GM18951 (cell line): ENCODE data around the gene PLGRKT.
"Not testable (repeated sequence)": the region's sequence is repeated elsewhere in the genome, so short reads cannot be mapped to it uniquely, and the experiment has no call there.

Experiments used
- POLR2A ChIP-seq: IDR thresholded peaks from 4 replicates; pipeline ENCODE4 v1.6.1; 2011; ENCODE audit warnings: mild to moderate bottlenecking; ENCODE audit not compliant: insufficient read length, insufficient read depth; ENCODE audit errors: extremely low read depth
- in situ Hi-C: fragments of 300-500 bp; cut with MboI; formaldehyde crosslinking; loops from one replicate; pipeline ENCODE4 v1.12.0; 2022; ENCODE audit warnings: low sequenced_read_pairs, mixed read lengths, inconsistent platforms; ENCODE audit not compliant: unreplicated experiment

The PLGRKT gene

DNA sequence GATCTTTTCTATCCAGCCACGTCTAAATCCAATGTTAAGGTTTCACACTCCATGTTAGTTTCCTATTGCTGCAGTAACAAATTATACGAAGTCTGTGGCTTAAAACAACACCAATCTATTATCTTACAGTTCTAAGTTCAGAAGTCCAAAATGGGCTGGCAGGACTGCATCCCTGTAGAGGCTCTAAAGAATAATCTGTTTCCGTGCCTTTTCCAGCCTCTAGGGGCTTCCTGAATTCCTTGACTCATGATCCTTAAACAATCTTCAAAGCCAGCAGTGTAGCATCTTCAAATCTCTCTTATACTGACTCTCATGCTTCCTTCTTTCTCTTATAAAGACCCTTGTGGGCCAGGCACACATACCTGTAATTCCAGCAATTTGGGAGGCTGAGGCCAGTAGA, 6.8 kb downstream of the PLGRKT start:
- in situ Hi-C loops = loop anchor here (10.0 kb wide), 1 partner anchor 356 kb away; no protein-coding TSS in a partner anchor
- TF ChIP-seq POLR2A = no peak

DNA sequence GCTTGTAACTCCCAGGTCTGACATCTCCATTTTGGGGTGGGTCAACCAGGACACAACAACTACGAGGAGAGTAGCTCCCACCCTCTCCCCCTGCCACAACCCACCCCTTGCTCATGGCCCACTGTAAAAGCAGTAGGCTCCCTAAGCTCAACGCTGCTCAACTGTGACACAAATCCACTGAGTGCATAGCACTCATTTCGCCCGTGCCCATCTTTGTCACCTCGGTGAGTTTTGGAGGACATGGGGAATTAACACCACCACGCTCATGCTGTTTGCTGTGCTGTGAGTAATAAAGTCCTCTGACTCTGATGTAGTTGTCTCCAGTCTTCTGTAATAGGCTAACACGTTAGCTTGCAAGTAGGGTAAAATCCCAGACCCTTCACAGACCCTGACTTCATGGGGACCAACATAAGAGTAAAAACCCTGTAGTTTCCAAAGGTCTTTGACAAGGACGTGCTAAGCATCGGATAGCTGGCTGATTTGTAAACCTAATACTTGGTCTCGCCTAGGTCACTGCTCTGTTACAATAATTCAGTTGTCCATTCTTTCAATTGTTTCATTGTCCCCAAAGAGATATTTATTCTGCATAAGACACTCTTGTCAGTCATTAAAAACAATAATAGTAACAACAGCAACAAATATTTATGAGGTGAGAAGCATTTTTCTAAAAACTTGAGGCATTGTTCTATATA, 7.7 kb downstream of the PLGRKT start:
- no peak for TF ChIP-seq POLR2A
- in situ Hi-C loops = loop anchor here (10.0 kb wide), 1 partner anchor 355 kb away; no protein-coding TSS in a partner anchor

DNA sequence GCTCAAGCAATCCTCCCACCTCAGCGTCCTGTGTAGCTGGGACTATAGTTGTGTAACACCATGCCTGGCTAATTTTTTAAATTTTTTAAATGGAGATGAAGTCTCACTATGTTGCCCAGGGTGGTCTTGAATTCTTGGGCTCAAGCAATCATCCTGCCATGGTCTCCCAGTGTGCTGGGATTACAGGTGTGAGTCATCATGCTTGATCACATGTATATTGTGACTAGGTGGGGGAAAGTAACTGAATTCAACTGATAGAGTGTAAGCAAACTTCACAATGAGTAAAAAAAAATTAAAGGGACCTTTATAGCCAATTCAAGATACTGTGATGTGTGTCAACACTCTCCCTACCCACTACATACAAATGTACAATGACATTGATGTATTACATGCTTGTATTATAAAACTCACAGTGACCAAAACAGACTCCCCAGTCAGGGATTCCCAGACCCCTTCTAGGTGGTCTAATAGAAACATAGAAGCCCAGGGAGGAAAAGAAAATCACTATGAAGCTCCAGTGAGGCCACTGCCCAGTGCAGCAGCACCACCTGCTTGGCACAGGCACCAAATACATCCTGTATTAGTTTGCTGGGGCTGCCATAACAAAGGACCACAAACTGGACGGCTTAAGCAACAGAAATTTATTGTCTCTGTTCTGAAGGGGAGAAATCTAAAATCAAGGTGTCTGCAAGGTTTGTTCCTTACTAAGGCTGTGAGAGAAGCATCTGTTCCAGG, 8.8 kb downstream of the PLGRKT start:
- TF ChIP-seq POLR2A = no peak
- in situ Hi-C loops = no loop called here

DNA sequence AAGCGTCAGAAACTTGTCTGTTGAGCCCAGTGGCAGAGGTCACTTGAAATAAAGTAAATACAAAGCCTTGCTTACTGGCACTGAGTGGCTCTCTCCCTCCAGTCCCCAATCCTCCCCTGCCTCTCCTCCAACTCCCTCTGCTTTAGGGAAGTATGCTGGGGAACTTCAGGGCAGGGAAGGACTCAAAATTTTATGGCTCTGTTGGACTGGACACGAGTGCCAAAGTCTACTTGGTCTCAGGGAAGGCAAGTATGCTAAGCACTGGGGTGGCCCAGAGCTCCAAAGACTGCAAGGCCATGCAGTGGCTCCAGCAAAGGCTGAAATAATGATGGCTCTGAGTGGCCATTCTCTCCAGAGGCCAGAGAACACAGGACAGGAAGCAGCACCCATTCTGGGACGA, 9.6 kb downstream of the PLGRKT start:
- TF ChIP-seq POLR2A = no peak
- in situ Hi-C loops = no loop called here

DNA sequence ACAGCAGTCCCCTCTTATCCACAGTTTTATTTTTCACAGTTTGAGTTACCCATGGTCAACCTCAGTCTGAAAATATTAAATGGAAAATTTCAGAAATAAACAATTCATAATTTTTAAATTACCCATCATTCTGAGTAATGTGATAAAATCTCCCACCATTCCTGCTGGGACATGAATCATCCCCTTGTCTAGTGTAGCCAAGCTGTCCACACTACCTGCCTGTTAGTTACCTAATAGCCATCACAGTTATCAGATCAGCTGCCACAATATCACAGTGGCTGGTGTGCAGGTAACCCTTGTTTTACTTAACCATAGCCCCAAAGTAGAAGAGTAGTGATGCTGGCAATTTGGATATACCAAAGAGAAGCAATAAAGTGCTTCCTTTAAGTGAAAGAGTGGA, 10.7 kb downstream of the PLGRKT start:
- in situ Hi-C loops = no loop called here
- TF ChIP-seq POLR2A = no peak

DNA sequence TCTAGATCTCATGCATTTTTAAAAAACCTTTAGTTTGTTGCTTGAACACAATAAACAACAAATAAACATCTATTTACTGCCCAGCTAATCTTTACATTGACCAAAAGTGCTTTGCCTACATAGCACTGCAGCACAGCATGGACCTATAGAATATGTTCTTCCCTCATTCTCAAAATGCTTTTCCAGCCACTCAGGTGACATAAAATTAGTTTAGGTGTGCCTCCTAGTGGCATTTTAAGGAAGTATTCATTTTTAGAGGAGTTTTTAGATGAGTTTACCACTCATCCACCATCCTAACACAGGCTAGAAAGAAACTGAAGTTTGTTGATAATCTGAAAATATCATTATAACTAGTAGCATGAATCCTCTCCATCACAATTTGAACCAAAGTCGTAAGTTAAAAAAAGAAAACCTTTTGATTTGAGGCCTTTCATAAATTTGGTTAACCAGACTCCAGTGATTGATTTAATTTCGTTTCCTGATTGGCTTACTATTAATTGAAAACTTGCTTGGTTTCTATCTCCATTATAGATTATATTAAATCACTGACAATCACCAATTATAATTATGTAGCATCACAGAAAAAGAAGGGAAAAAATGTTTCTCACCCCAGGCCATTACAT, 12.6 kb downstream of the PLGRKT start:
- in situ Hi-C loops = no loop called here
- no peak for TF ChIP-seq POLR2A

DNA sequence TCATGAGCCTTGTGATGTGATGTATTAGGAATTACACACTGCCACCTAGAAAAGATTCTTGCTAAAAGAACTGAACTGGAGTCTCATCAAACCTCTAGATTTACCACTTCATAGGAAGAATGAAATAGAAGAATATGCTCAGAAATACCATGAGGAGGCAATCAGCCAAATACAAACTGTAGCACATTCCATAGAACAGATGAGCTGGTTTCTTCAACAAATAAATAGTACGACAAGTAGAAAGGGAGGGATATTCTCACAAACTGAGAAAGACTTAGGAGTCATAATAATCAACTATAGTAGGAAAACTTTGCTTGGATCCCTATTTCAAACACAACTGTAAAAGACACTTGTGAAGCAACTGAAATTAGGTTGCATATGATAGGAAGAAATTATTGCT, 15.4 kb downstream of the PLGRKT start:
- no peak for TF ChIP-seq POLR2A
- in situ Hi-C loops = no loop called here

DNA sequence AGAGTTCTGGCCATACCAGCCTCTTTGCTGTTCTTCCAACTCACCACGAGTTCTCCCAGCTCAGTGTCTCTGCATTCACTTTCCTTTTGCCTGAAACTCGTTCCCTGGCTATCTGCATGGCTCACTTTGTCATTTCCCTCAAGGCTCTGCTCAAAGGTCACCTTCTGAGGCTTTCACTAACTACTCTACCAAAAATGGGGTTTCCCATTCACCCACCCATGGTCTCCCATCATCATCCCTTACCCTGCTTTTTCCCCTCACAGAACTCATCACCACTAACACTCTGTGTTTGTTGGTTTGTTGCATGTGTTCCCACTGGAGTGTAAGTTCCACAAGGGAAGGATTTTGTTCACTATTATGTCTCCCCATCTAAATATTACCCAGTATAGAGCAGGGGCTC, 16.6 kb downstream of the PLGRKT start:
- in situ Hi-C loops = no loop called here
- no peak for TF ChIP-seq POLR2A

DNA sequence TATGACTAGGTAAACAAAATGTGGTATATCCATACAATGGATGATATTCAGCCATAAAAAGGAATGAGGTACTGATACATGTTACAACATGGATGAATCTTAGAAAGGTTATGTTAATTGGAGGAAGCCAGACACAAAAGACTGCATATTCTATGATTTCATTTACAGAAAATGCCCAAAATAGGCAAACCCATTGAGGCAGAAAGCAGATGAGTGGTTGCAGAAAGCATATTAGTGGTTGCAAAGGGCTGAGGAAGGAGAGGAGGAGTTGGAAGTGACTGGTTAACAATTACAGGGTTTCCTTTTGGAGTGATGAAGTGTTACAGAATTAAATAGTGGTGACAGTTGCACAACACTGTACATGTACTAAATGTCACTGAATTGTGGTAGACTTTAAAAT, 17.7 kb downstream of the PLGRKT start:
- in situ Hi-C loops = no loop called here

DNA sequence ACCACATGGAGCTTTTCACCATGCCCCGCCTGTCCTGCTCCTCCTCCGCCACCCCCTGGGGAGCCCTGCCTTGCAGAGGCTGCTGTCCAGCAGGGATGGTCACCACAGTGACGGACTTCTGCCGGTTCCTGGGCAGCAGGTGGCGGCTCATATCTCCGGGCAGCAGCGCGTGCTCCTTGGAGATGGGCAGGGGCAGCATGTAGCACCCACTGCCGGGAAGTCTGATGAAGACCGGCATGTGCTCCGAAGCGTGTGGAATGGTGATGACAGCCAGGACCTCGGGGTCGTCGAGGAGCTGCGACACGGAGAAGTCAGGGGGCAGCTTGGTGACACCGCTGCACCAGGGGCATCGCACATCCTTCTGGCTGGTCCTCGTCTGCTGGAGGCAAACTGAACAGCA, 19.2 kb downstream of the PLGRKT start:
- TF ChIP-seq POLR2A = no peak
- in situ Hi-C loops = no loop called here

More for the DNA sequence above, 17.7 kb downstream of the PLGRKT start:
- no peak for TF ChIP-seq POLR2A

DNA sequence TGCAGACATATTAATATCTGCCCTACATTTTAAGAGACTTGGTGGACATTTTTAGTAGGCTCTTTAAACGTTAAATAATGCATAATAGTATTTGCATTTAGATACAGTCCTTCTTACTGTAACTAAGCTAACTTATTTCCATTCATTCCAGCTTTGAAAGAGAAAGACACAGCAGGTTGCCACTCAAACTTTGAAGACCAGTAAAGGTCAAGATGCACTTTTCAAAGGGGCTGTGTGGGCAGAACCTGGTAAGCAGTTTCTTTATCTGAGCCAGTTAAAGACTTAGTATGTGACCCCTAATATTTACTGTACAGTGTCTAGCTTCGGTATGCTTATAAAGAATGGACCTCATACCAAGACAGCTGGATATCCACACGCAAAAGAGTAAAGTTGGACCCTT, 20.8 kb downstream of the PLGRKT start:
- TF ChIP-seq POLR2A = no peak
- in situ Hi-C loops = no loop called here

DNA sequence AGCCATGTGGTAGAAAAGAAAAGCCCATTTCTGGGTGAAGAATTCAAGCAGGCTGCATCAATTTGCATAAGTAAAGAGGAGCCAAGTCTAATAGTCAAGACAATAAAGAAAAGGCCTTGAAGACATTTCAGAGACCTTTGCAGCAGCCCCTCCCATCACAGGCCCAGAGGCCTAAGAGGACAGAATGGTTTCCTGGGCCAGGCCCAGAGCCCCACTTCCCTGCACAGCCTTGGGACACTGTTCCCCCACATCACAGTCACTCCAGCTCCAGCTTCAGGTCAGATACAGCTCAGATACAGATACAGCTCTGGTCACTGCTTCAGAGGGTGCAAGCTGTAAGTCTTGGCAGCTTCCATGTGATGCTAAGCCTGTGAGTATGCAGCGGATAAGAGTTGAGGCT, 29.1 kb downstream of the PLGRKT start:
- no peak for TF ChIP-seq POLR2A
- in situ Hi-C loops = no loop called here

DNA sequence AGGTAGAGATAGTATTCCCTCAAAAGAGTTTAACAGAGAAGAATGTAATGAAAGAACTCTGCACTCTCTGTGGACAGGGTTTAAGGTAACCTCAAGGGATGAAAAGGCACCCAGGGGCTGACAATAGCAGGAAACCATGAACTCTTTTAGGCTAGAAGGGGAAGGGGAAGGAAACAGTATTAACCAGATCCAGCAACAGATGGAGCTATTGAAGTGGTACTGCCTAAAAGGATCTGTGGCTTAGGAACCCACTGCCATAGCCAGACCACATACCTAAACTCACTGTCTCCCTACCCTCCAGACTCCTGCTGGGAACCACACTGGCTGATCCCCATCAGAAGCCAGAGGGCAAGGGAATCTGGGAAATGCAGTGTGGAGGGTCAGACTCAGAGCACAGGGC, 35.5 kb downstream of the PLGRKT start:
- no peak for TF ChIP-seq POLR2A
- in situ Hi-C loops = no loop called here

DNA sequence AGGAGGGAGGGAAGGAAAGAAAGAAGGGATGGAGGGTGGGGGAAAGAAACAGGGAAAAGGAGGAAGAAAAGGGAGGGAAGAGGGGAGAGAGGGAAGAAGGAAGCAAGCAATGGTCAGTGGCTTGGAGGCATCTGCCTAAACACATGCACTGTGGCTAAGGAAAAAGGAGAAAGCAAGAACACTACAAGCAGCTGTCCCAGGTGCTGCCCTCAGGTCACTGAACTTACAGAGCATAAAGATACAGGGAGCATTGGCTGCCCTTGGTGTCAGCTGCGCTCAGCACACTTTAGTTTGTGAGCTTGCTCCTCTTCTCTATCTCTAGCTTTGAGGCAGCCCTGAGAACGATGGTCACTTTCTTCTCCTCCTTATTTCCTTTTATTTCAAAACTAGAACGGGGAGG, 40.2 kb downstream of the PLGRKT start:
- in situ Hi-C loops = not testable (repeated sequence)
